K562 (cell line): ENCODE data around the gene TREM2. TPM values are rescaled to one million over a fixed set of nuclear protein-coding genes. Genes with fewer than 3 reads are reported as not detected.

Experiments
- CSDE1 ChIP-seq, 2 experiments: fragments of 450-650 bp; IDR thresholded peaks; 2 replicates each; pipeline ENCODE4 v1.6.1; 2016; ENCODE audit warnings: mild to moderate bottlenecking in 1 of 2
- DIDO1 ChIP-seq: fragments of 450-650 bp; IDR thresholded peaks from 2 replicates; pipeline ENCODE4 v1.6.1; 2016; ENCODE audit warnings: low read depth, missing biosample characterization, missing genetic modification characterization
- EZH2 ChIP-seq: IDR thresholded peaks from 2 replicates; pipeline ENCODE4 v1.6.1; 2012; ENCODE audit warnings: low read depth, mild to moderate bottlenecking, inconsistent platforms, low read length, borderline replicate concordance
- GABPA ChIP-seq: fragments of 200-800 bp; sonication (Bioruptor generic); conservative IDR thresholded peaks from 2 replicates; pipeline ENCODE4 v1.6.1; 2016; ENCODE audit warnings: low read depth, missing genetic modification characterization, missing compliant biosample characterization
- LCOR ChIP-seq: sonication (generic); formaldehyde crosslinking; IDR thresholded peaks from 2 replicates; pipeline ENCODE4 v1.8.0; 2022; ENCODE audit warnings: mild to moderate bottlenecking, missing genetic modification reagents
- MEIS2 ChIP-seq: fragments of 450-650 bp; IDR thresholded peaks from 2 replicates; pipeline ENCODE4 v1.6.1; 2014; ENCODE audit warnings: mild to moderate bottlenecking; ENCODE audit not compliant: partially characterized antibody
- NR2C2 ChIP-seq, 2 experiments: fragments of 200-800 bp in 1 of 2; sonication (Bioruptor generic) in 1 of 2; sonication (generic) in 1 of 2; formaldehyde crosslinking in 1 of 2; IDR thresholded peaks; 2 replicates each; pipeline versions ENCODE4 v1.6.1 to v1.8.0; 2016 to 2022; ENCODE audit warnings: mild to moderate bottlenecking in 1 of 2, missing compliant biosample characterization in 1 of 2, missing genetic modification characterization in 1 of 2, missing genetic modification reagents in 1 of 2
- PHF20 ChIP-seq: fragments of 450-650 bp; IDR thresholded peaks from 2 replicates; pipeline ENCODE4 v1.6.1; 2018; ENCODE audit not compliant: partially characterized antibody
- SIRT6 ChIP-seq: IDR thresholded peaks from one replicate; pipeline ENCODE4 v1.6.1; 2012; ENCODE audit warnings: low read depth, mild to moderate bottlenecking, control low read depth, inconsistent platforms, low read length, moderate library complexity
- SP1 ChIP-seq: sonication (generic); formaldehyde crosslinking; IDR thresholded peaks from 2 replicates; pipeline ENCODE4 v1.8.1; 2022; ENCODE audit warnings: mild to moderate bottlenecking, missing genetic modification reagents
- TAF7 ChIP-seq: fragments of 450-650 bp; IDR thresholded peaks from 2 replicates; pipeline ENCODE4 v1.6.1; 2016; ENCODE audit warnings: missing genetic modification characterization, missing compliant biosample characterization
- TRIM24 ChIP-seq, 2 experiments: fragments of 450-650 bp; IDR thresholded peaks; 2 replicates each; pipeline ENCODE4 v1.6.1; 2016
- ZNF77 ChIP-seq: fragments of 250-450 bp; sonication (Bioruptor Pico); IDR thresholded peaks from 2 replicates; pipeline ENCODE4 v1.5.0; 2020
- polyA plus RNA-seq, 8 experiments: library from polyadenylated mRNA; depleted of rRNA in 4 of 8; stranded (reverse) in 5 of 8; unstranded in 3 of 8; fragments of >200 nt; fragmentation: Nextera tagmentation in 2 of 8; fragmentation: Illumina TruSeq in 1 of 8; extraction: Ambion mirVana in 2 of 8; extraction: Trizol in 1 of 8; gene quantifications; 2 replicates each; pipeline versions ENCODE4 v1.2.1 to v1.2.3, GENCODE V29; 2011 to 2014; ENCODE audit warnings: inconsistent platforms in 1 of 8, missing spikeins in 1 of 8
- total RNA-seq, 7 experiments: library from RNA; depleted of rRNA in 6 of 7; stranded (reverse); fragments of >200 nt in 6 of 7; fragmentation: Illumina TruSeq in 2 of 7; extraction: Trizol in 2 of 7; gene quantifications; 2 replicates each; pipeline versions ENCODE4 v1.2.1 to v1.2.3, GENCODE V29; 2011 to 2021; ENCODE audit warnings: low replicate concordance in 1 of 7
- TF ChIP-seq, protein P1 (sequence below): fragments of 200-800 bp; sonication (Bioruptor generic); IDR thresholded peaks from 2 replicates; pipeline ENCODE4 v1.6.1; 2017; ENCODE audit warnings: missing genetic modification characterization, missing compliant biosample characterization
- TF ChIP-seq, protein P2 (sequence below): fragments of 450-650 bp; formaldehyde crosslinking; IDR thresholded peaks from 2 replicates; pipeline ENCODE4 v1.4.0; 2022; ENCODE audit warnings: missing genetic modification characterization
- TF ChIP-seq, protein P3 (sequence below): fragments of 450-650 bp; formaldehyde crosslinking; conservative IDR thresholded peaks from 2 replicates; pipeline ENCODE4 v1.4.0; 2022; ENCODE audit warnings: mild to moderate bottlenecking, missing genetic modification characterization
- TF ChIP-seq, protein P4 (sequence below): fragments of 250-450 bp; sonication (Bioruptor Pico); IDR thresholded peaks from 2 replicates; pipeline ENCODE4 v1.4.0; 2020; ENCODE audit warnings: mild to moderate bottlenecking, moderate library complexity
- TF ChIP-seq, protein P5 (sequence below): fragments of 450-650 bp; IDR thresholded peaks from 2 replicates; pipeline ENCODE4 v1.6.1; 2016
- TF ChIP-seq, protein P6 (sequence below): fragments of 150-350 bp; conservative IDR thresholded peaks from 2 replicates; pipeline ENCODE4 v1.6.1; 2014; ENCODE audit warnings: low read length

The TREM2 gene
- total and polyA plus RNA-seq, 9 of the 15 experiments (the other 6 are each of a cell fraction or from before 2014, with no cell fraction given): not detected

DNA sequence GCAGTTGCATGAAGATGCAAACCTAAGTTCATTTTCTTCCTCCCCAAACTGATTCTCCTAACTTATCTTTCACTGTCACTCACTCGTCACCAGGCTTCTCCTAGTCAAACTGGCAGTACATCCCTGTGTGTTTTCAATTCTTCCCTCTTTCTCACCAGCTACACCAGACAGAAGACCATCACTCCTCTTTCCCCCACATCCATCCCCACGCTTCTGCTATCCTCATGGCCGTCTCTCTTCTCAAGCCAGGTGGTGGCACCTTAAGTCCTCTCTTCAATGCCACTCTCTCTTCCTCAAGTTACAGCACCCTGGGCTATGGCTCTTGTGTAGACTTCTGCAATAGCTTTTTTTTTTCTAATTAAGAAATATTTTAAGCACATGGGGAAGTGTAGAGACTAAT lies 14.4 kb upstream of the TREM2 start (continued):
- TF ChIP-seq, protein P1, sequence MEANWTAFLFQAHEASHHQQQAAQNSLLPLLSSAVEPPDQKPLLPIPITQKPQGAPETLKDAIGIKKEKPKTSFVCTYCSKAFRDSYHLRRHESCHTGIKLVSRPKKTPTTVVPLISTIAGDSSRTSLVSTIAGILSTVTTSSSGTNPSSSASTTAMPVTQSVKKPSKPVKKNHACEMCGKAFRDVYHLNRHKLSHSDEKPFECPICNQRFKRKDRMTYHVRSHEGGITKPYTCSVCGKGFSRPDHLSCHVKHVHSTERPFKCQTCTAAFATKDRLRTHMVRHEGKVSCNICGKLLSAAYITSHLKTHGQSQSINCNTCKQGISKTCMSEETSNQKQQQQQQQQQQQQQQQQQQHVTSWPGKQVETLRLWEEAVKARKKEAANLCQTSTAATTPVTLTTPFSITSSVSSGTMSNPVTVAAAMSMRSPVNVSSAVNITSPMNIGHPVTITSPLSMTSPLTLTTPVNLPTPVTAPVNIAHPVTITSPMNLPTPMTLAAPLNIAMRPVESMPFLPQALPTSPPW (CRISPR knock-in tag): no peak
- TF ChIP-seq, protein P2, sequence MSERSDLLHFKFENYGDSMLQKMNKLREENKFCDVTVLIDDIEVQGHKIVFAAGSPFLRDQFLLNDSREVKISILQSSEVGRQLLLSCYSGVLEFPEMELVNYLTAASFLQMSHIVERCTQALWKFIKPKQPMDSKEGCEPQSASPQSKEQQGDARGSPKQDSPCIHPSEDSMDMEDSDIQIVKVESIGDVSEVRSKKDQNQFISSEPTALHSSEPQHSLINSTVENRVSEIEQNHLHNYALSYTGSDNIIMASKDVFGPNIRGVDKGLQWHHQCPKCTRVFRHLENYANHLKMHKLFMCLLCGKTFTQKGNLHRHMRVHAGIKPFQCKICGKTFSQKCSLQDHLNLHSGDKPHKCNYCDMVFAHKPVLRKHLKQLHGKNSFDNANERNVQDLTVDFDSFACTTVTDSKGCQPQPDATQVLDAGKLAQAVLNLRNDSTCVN (CRISPR knock-in tag): peak; percentile 29; the same call in 1 of the 2 replicates
- TF ChIP-seq CSDE1 (IDR thresholded peaks at IDR 0.05): no peak
- no peak for TF ChIP-seq NR2C2 (CRISPR knock-in tag; IDR thresholded peaks at IDR 0.05)
- 0 out of 2 replicates have a peak, but pooled peaks have one; percentile 31 for TF ChIP-seq NR2C2 (tag; IDR thresholded peaks at IDR 0.05)
- no peak for TF ChIP-seq PHF20
- TF ChIP-seq, protein P3, sequence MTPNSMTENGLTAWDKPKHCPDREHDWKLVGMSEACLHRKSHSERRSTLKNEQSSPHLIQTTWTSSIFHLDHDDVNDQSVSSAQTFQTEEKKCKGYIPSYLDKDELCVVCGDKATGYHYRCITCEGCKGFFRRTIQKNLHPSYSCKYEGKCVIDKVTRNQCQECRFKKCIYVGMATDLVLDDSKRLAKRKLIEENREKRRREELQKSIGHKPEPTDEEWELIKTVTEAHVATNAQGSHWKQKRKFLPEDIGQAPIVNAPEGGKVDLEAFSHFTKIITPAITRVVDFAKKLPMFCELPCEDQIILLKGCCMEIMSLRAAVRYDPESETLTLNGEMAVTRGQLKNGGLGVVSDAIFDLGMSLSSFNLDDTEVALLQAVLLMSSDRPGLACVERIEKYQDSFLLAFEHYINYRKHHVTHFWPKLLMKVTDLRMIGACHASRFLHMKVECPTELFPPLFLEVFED (CRISPR knock-in tag): peak; percentile 55; the same call in 1 of the 2 replicates
- TF ChIP-seq TAF7 (tag): no peak
- no peak for TF ChIP-seq LCOR (CRISPR knock-in tag)
- no peak for TF ChIP-seq ZNF77 (CRISPR knock-in tag)
- TF ChIP-seq, protein P4, sequence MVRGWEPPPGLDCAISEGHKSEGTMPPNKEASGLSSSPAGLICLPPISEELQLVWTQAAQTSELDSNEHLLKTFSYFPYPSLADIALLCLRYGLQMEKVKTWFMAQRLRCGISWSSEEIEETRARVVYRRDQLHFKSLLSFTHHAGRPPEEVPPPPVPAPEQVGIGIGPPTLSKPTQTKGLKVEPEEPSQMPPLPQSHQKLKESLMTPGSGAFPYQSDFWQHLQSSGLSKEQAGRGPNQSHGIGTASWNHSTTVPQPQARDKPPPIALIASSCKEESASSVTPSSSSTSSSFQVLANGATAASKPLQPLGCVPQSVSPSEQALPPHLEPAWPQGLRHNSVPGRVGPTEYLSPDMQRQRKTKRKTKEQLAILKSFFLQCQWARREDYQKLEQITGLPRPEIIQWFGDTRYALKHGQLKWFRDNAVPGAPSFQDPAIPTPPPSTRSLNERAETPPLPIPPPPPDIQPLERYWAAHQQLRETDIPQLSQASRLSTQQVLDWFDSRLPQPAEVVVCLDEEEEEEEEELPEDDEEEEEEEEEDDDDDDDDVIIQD: no peak
- no peak for TF ChIP-seq SIRT6
- peak; percentile 34 for TF ChIP-seq MEIS2
- TF ChIP-seq, protein P5, sequence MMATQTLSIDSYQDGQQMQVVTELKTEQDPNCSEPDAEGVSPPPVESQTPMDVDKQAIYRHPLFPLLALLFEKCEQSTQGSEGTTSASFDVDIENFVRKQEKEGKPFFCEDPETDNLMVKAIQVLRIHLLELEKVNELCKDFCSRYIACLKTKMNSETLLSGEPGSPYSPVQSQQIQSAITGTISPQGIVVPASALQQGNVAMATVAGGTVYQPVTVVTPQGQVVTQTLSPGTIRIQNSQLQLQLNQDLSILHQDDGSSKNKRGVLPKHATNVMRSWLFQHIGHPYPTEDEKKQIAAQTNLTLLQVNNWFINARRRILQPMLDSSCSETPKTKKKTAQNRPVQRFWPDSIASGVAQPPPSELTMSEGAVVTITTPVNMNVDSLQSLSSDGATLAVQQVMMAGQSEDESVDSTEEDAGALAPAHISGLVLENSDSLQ: peak; percentile 77
- TF ChIP-seq EZH2: no peak
- TF ChIP-seq SP1: no peak
- no peak for TF ChIP-seq TRIM24 (IDR thresholded peaks at IDR 0.05)
- TF ChIP-seq GABPA (tag): peak; percentile 10; the same call in 1 of the 2 replicates
- TF ChIP-seq DIDO1 (tag): 0 out of 2 replicates have a peak, but pooled peaks have one; percentile 32
- TF ChIP-seq, protein P6, sequence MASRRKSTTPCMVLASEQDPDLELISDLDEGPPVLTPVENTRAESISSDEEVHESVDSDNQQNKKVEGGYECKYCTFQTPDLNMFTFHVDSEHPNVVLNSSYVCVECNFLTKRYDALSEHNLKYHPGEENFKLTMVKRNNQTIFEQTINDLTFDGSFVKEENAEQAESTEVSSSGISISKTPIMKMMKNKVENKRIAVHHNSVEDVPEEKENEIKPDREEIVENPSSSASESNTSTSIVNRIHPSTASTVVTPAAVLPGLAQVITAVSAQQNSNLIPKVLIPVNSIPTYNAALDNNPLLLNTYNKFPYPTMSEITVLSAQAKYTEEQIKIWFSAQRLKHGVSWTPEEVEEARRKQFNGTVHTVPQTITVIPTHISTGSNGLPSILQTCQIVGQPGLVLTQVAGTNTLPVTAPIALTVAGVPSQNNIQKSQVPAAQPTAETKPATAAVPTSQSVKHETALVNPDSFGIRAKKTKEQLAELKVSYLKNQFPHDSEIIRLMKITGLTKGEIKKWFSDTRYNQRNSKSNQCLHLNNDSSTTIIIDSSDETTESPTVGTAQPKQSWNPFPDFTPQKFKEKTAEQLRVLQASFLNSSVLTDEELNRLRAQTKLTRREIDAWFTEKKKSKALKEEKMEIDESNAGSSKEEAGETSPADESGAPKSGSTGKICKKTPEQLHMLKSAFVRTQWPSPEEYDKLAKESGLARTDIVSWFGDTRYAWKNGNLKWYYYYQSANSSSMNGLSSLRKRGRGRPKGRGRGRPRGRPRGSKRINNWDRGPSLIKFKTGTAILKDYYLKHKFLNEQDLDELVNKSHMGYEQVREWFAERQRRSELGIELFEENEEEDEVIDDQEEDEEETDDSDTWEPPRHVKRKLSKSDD: no peak
